Measurements from ENCODE around the gene CSMD2.

Gene CSMD2

GRCh38 chr1:33792651-33793050 lies 372.4 kb downstream of the CSMD2 start:
- no peaks in the 10 kb centered on the region for H3K79me2 ChIP-seq (ENCODE audit: low read length)
- H3K9ac ChIP-seq (ENCODE audit: low read length), result no peak overlapping the region
- H3K27ac ChIP-seq (ENCODE audit: low read length), result no peak overlapping the region
- H3K4me2 ChIP-seq (ENCODE audit: low read length), result no peak overlapping the region
- no peaks in the 10 kb centered on the region for H4K20me1 ChIP-seq (ENCODE audit: insufficient read depth, low read length)
- H3K36me3 ChIP-seq (replicated peaks; ENCODE audit: low read depth, low read length), result no peaks in the 10 kb centered on the region
- no peak overlapping the region for H2AFZ ChIP-seq (ENCODE audit: low read depth, low read length)
- no peaks in the 10 kb centered on the region for H3K4me1 ChIP-seq (ENCODE audit: low read length)
- H3K9me3 ChIP-seq (ENCODE audit: insufficient read depth, low read length), result no peaks in the 10 kb centered on the region
- H3K4me3 ChIP-seq (ENCODE audit: low read length), result no peak overlapping the region
- no peaks in the 10 kb centered on the region for H3K27me3 ChIP-seq (ENCODE audit: low read depth, low read length)
- TF ChIP-seq, protein P1, sequence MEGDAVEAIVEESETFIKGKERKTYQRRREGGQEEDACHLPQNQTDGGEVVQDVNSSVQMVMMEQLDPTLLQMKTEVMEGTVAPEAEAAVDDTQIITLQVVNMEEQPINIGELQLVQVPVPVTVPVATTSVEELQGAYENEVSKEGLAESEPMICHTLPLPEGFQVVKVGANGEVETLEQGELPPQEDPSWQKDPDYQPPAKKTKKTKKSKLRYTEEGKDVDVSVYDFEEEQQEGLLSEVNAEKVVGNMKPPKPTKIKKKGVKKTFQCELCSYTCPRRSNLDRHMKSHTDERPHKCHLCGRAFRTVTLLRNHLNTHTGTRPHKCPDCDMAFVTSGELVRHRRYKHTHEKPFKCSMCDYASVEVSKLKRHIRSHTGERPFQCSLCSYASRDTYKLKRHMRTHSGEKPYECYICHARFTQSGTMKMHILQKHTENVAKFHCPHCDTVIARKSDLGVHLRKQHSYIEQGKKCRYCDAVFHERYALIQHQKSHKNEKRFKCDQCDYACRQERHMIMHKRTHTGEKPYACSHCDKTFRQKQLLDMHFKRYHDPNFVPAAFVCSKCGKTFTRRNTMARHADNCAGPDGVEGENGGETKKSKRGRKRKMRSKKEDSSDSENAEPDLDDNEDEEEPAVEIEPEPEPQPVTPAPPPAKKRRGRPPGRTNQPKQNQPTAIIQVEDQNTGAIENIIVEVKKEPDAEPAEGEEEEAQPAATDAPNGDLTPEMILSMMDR (IDR thresholded peaks at IDR 0.05; ENCODE audit: low read depth, low read length), result no peak
- TF ChIP-seq EZH2phosphoT487 (IDR thresholded peaks at IDR 0.05; ENCODE audit: low read depth), result no peak

DNA sequence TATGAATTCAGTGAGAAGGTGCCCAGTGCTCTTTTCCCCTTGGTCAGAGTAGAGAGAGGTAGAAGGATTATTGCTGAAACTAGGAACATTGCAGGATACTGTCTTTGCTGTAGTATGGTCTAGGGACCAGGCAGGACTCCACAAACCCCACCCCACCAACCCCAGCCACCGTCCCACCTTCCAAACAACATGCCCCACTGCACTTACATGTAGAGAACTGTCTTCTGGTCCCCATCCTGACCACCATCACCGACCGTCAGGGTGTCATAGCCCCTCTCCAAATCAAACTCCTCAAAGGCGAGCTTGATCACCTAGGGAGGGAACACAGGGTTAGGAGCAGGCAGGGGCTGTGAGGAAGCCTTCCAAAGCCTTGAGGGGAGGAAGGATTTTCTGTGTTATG lies 372.8 kb downstream of the CSMD2 start:
- H3K79me2 ChIP-seq (ENCODE audit: low read length), result no peaks in the 10 kb centered on the region
- H2AFZ ChIP-seq (ENCODE audit: low read depth, low read length), result no peak overlapping the region
- H3K9ac ChIP-seq (ENCODE audit: low read length), result no peak overlapping the region
- H3K9me3 ChIP-seq (ENCODE audit: insufficient read depth, low read length), result no peaks in the 10 kb centered on the region
- no peak overlapping the region for H3K4me2 ChIP-seq (ENCODE audit: low read length)
- H3K27ac ChIP-seq (ENCODE audit: low read length), result no peak overlapping the region
- H3K36me3 ChIP-seq (replicated peaks; ENCODE audit: low read depth, low read length), result no peaks in the 10 kb centered on the region
- H3K4me1 ChIP-seq (ENCODE audit: low read length), result no peaks in the 10 kb centered on the region
- H3K4me3 ChIP-seq (ENCODE audit: low read length), result no peak overlapping the region
- TF ChIP-seq, protein P1 (IDR thresholded peaks at IDR 0.05; ENCODE audit: low read depth, low read length), result no peak
- TF ChIP-seq EZH2phosphoT487 (IDR thresholded peaks at IDR 0.05; ENCODE audit: low read depth), result no peak
- no peaks in the 10 kb centered on the region for H4K20me1 ChIP-seq (ENCODE audit: insufficient read depth, low read length)
- H3K27me3 ChIP-seq (ENCODE audit: low read depth, low read length), result no peaks in the 10 kb centered on the region

GRCh38 chr1:33791251-33791650 lies 373.8 kb downstream of the CSMD2 start:
- Histone ChIP-seq H3K9ac (ENCODE audit: low read length) (no peak overlapping the region), H4K20me1 (ENCODE audit: insufficient read depth, low read length) (no peaks in the 10 kb centered on the region), H3K4me1 (ENCODE audit: low read length) (no peaks in the 10 kb centered on the region), H2AFZ (ENCODE audit: low read depth, low read length) (no peak overlapping the region), H3K4me3 (ENCODE audit: low read length) (no peak overlapping the region), H3K27ac (ENCODE audit: low read length) (no peak overlapping the region), H3K79me2 (ENCODE audit: low read length) (no peaks in the 10 kb centered on the region), H3K27me3 (ENCODE audit: low read depth, low read length) (no peaks in the 10 kb centered on the region; the same call in 1 of the 2 replicates), H3K4me2 (ENCODE audit: low read length) (no peak overlapping the region), H3K9me3 (ENCODE audit: insufficient read depth, low read length) (no peaks in the 10 kb centered on the region), H3K36me3 (replicated peaks; ENCODE audit: low read depth, low read length) (no peaks in the 10 kb centered on the region)
- no peak for TF ChIP-seq EZH2phosphoT487 (IDR thresholded peaks at IDR 0.05; ENCODE audit: low read depth)
- TF ChIP-seq, protein P1 (IDR thresholded peaks at IDR 0.05; ENCODE audit: low read depth, low read length), result no peak

- Histone ChIP-seq H3K9ac (ENCODE audit: low read length) (no peak overlapping the region), H3K4me1 (ENCODE audit: low read length) (no peaks in the 10 kb centered on the region), H3K4me2 (ENCODE audit: low read length) (no peak overlapping the region), H2AFZ (ENCODE audit: low read depth, low read length) (no peak overlapping the region), H3K79me2 (ENCODE audit: low read length) (no peaks in the 10 kb centered on the region), H3K9me3 (ENCODE audit: insufficient read depth, low read length) (no peaks in the 10 kb centered on the region), H4K20me1 (ENCODE audit: insufficient read depth, low read length) (no peaks in the 10 kb centered on the region), H3K36me3 (replicated peaks; ENCODE audit: low read depth, low read length) (no peaks in the 10 kb centered on the region), H3K27me3 (ENCODE audit: low read depth, low read length) (no peaks in the 10 kb centered on the region; the same call in 1 of the 2 replicates), H3K4me3 (ENCODE audit: low read length) (no peak overlapping the region), H3K27ac (ENCODE audit: low read length) (no peak overlapping the region)
- TF ChIP-seq EZH2phosphoT487 (IDR thresholded peaks at IDR 0.05; ENCODE audit: low read depth), result no peak
- TF ChIP-seq, protein P1 (IDR thresholded peaks at IDR 0.05; ENCODE audit: low read depth, low read length), result no peak
Measured at GRCh38 chr1:33790577-33790976, 374.5 kb downstream of the CSMD2 start.
